GM19455 (cell line): ENCODE measurements around the gene BID.
"Not testable (repeated sequence)": the region's sequence is repeated elsewhere in the genome, so short reads cannot be mapped to it uniquely, and the experiment has no call there.

Experiments
- ATAC-seq: cut with Tn5 transposase; IDR thresholded peaks from one replicate; pipeline ENCODE4 v1.9.1; 2021; ENCODE audit not compliant: unreplicated experiment

The BID gene

GRCh38 chr22:17705951-17706900, 68.0 kb downstream of the BID start:
- peak; percentile 76 for ATAC-seq

- no peak for ATAC-seq
Measured at GRCh38 chr22:17705546-17705945, 68.7 kb downstream of the BID start.

- no peak for ATAC-seq
Measured at GRCh38 chr22:17703811-17704210, 70.5 kb downstream of the BID start.

GRCh38 chr22:17700778-17701177, 73.5 kb downstream of the BID start:
- ATAC-seq, result no peak

GRCh38 chr22:17699696-17700340, 74.5 kb downstream of the BID start:
- no peak for ATAC-seq

- ATAC-seq, result no peak
Measured at GRCh38 chr22:17698948-17699347, 75.3 kb downstream of the BID start.

GRCh38 chr22:17698276-17698675, 76.0 kb downstream of the BID start:
- ATAC-seq, result not testable (repeated sequence)

- ATAC-seq, result not testable (repeated sequence)
Measured at GRCh38 chr22:17697196-17697595, 77.1 kb downstream of the BID start.

- no peak for ATAC-seq
Measured at GRCh38 chr22:17695986-17696385, 78.3 kb downstream of the BID start.

GRCh38 chr22:17694752-17695151, 79.5 kb downstream of the BID start:
- no peak for ATAC-seq

- ATAC-seq, result no peak
Measured at GRCh38 chr22:17694193-17694592, 80.1 kb downstream of the BID start.

GRCh38 chr22:17692841-17693240, 81.4 kb downstream of the BID start:
- no peak for ATAC-seq

GRCh38 chr22:17684245-17684644, 90.0 kb downstream of the BID start:
- ATAC-seq, result no peak
